ENCODE results near the gene RGS17.
A peak's percentile ranks its signal among the peaks of the same experiment; 100 is the strongest.

RGS17 gene

GRCh38 chr6:153027480-153027879, 103.6 kb downstream of the RGS17 start:
- Histone ChIP-seq H3K27ac (ENCODE audit: insufficient read depth, low read length, poor library complexity, severe bottlenecking) (no peak overlapping the region), H3K36me3 (ENCODE audit: control insufficient read depth, insufficient read depth, low read length) (no peaks in the 10 kb centered on the region), H3K4me1 (ENCODE audit: control insufficient read depth, insufficient read depth, low read length, poor library complexity, severe bottlenecking) (no peaks in the 10 kb centered on the region), H3K9me3 (ENCODE audit: control insufficient read depth, low read length) (no peaks in the 10 kb centered on the region), H3K27me3 (replicated peaks; ENCODE audit: control insufficient read depth, insufficient read depth, low read length, poor library complexity, severe bottlenecking) (no peaks in the 10 kb centered on the region), H3K4me3 (ENCODE audit: insufficient read depth, low read depth, low read length, poor library complexity, severe bottlenecking) (no peak overlapping the region)
- DNase-seq, result no peak

- H3K4me3 ChIP-seq (ENCODE audit: insufficient read depth, low read depth, low read length, poor library complexity, severe bottlenecking), result no peak overlapping the region
Observed at GRCh38 chr6:153024709-153025017, 106.4 kb downstream of the RGS17 start.

GRCh38 chr6:153023977-153024708, 106.9 kb downstream of the RGS17 start:
- Histone ChIP-seq H3K4me3 (ENCODE audit: insufficient read depth, low read depth, low read length, poor library complexity, severe bottlenecking) (no peak overlapping the region), H3K27ac (ENCODE audit: insufficient read depth, low read length, poor library complexity, severe bottlenecking) (no peak overlapping the region), H3K36me3 (ENCODE audit: control insufficient read depth, insufficient read depth, low read length) (no peaks in the 10 kb centered on the region), H3K27me3 (replicated peaks; ENCODE audit: control insufficient read depth, insufficient read depth, low read length, poor library complexity, severe bottlenecking) (no peaks in the 10 kb centered on the region), H3K4me1 (ENCODE audit: control insufficient read depth, insufficient read depth, low read length, poor library complexity, severe bottlenecking) (no peaks in the 10 kb centered on the region), H3K9me3 (ENCODE audit: control insufficient read depth, low read length) (no peaks in the 10 kb centered on the region)
- DNase-seq, result peak in 2 of 3 donors; percentile 1 to 15

More at GRCh38 chr6:153024709-153025017, 106.4 kb downstream of the RGS17 start:
- no peak overlapping the region for H3K27ac ChIP-seq (ENCODE audit: insufficient read depth, low read length, poor library complexity, severe bottlenecking)
- no peak for DNase-seq
- H3K4me1 ChIP-seq (ENCODE audit: control insufficient read depth, insufficient read depth, low read length, poor library complexity, severe bottlenecking), result no peaks in the 10 kb centered on the region
- H3K9me3 ChIP-seq (ENCODE audit: control insufficient read depth, low read length), result no peaks in the 10 kb centered on the region
- H3K36me3 ChIP-seq (ENCODE audit: control insufficient read depth, insufficient read depth, low read length), result no peaks in the 10 kb centered on the region
- H3K27me3 ChIP-seq (replicated peaks; ENCODE audit: control insufficient read depth, insufficient read depth, low read length, poor library complexity, severe bottlenecking), result no peaks in the 10 kb centered on the region

- Histone ChIP-seq H3K9me3 (ENCODE audit: control insufficient read depth, low read length) (no peaks in the 10 kb centered on the region), H3K4me1 (ENCODE audit: control insufficient read depth, insufficient read depth, low read length, poor library complexity, severe bottlenecking) (no peaks in the 10 kb centered on the region), H3K4me3 (ENCODE audit: insufficient read depth, low read depth, low read length, poor library complexity, severe bottlenecking) (no peak overlapping the region), H3K27ac (ENCODE audit: insufficient read depth, low read length, poor library complexity, severe bottlenecking) (no peak overlapping the region), H3K36me3 (ENCODE audit: control insufficient read depth, insufficient read depth, low read length) (no peaks in the 10 kb centered on the region), H3K27me3 (replicated peaks; ENCODE audit: control insufficient read depth, insufficient read depth, low read length, poor library complexity, severe bottlenecking) (no peaks in the 10 kb centered on the region)
- no peak for DNase-seq
Observed at GRCh38 chr6:153018355-153018754, 112.7 kb downstream of the RGS17 start.

- no peak for DNase-seq
Observed at GRCh38 chr6:153016846-153017245, 114.2 kb downstream of the RGS17 start.

GRCh38 chr6:153015094-153015640, 115.9 kb downstream of the RGS17 start:
- DNase-seq, result no peak
- H3K36me3 ChIP-seq (ENCODE audit: control insufficient read depth, insufficient read depth, low read length), result no peaks in the 10 kb centered on the region

More at GRCh38 chr6:153016846-153017245, 114.2 kb downstream of the RGS17 start:
- no peaks in the 10 kb centered on the region for H3K9me3 ChIP-seq (ENCODE audit: control insufficient read depth, low read length)
- no peaks in the 10 kb centered on the region for H3K27me3 ChIP-seq (replicated peaks; ENCODE audit: control insufficient read depth, insufficient read depth, low read length, poor library complexity, severe bottlenecking)
- H3K4me1 ChIP-seq (ENCODE audit: control insufficient read depth, insufficient read depth, low read length, poor library complexity, severe bottlenecking), result no peaks in the 10 kb centered on the region
- no peaks in the 10 kb centered on the region for H3K36me3 ChIP-seq (ENCODE audit: control insufficient read depth, insufficient read depth, low read length)
- no peak overlapping the region for H3K27ac ChIP-seq (ENCODE audit: insufficient read depth, low read length, poor library complexity, severe bottlenecking)
- H3K4me3 ChIP-seq (ENCODE audit: insufficient read depth, low read depth, low read length, poor library complexity, severe bottlenecking), result no peak overlapping the region

DNA sequence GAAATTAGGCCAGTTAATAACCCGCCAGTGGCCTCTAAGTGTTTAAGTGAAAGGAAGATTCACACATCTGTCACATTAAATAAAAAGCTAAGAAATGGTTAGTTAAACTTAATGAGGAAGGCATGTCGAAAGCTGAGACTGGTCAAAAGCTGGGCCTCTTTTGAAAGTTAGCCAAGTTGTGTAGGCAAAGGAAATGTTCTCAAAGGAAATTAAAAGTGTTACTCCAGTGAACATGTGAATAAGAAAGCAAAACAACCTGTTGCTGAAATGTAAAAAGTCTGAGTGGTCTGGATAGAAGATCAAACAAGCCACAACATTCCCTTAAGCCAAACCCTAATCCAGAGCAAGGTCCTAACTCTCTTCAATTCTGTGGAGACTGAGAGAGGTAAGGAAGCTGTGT, 117.6 kb downstream of the RGS17 start:
- Histone ChIP-seq H3K4me3 (ENCODE audit: insufficient read depth, low read depth, low read length, poor library complexity, severe bottlenecking) (no peak overlapping the region), H3K4me1 (ENCODE audit: control insufficient read depth, insufficient read depth, low read length, poor library complexity, severe bottlenecking) (no peaks in the 10 kb centered on the region), H3K27ac (ENCODE audit: insufficient read depth, low read length, poor library complexity, severe bottlenecking) (no peak overlapping the region), H3K27me3 (replicated peaks; ENCODE audit: control insufficient read depth, insufficient read depth, low read length, poor library complexity, severe bottlenecking) (no peaks in the 10 kb centered on the region), H3K9me3 (ENCODE audit: control insufficient read depth, low read length) (no peaks in the 10 kb centered on the region), H3K36me3 (ENCODE audit: control insufficient read depth, insufficient read depth, low read length) (no peaks in the 10 kb centered on the region)
- no peak for DNase-seq

More at GRCh38 chr6:153015094-153015640, 115.9 kb downstream of the RGS17 start:
- Histone ChIP-seq H3K9me3 (ENCODE audit: control insufficient read depth, low read length) (no peaks in the 10 kb centered on the region), H3K4me3 (ENCODE audit: insufficient read depth, low read depth, low read length, poor library complexity, severe bottlenecking) (no peak overlapping the region), H3K27me3 (replicated peaks; ENCODE audit: control insufficient read depth, insufficient read depth, low read length, poor library complexity, severe bottlenecking) (no peaks in the 10 kb centered on the region), H3K4me1 (ENCODE audit: control insufficient read depth, insufficient read depth, low read length, poor library complexity, severe bottlenecking) (no peaks in the 10 kb centered on the region), H3K27ac (ENCODE audit: insufficient read depth, low read length, poor library complexity, severe bottlenecking) (no peak overlapping the region)

DNA sequence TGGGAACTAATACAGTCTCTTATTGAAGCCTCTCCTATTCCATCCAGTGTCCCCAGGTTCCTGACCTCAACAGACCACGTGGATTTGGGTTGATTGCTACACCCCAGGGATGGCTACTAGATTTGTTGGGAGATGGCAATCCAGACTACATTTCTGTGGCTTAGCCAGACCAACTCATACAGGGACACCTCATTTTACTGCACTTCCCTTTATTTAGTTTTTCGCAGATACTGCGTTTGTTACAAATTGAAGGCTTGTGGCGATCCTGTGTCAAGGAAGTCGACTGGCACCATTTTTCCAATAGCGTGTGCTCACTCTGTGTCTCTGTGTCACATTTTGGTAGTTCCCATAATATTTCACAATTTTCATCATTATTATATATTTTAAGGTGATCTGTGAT, 118.2 kb downstream of the RGS17 start:
- no peaks in the 10 kb centered on the region for H3K36me3 ChIP-seq (ENCODE audit: control insufficient read depth, insufficient read depth, low read length)
- H3K4me1 ChIP-seq (ENCODE audit: control insufficient read depth, insufficient read depth, low read length, poor library complexity, severe bottlenecking), result no peaks in the 10 kb centered on the region
- no peak overlapping the region for H3K4me3 ChIP-seq (ENCODE audit: insufficient read depth, low read depth, low read length, poor library complexity, severe bottlenecking)
- H3K27ac ChIP-seq (ENCODE audit: insufficient read depth, low read length, poor library complexity, severe bottlenecking), result no peak overlapping the region
- H3K9me3 ChIP-seq (ENCODE audit: control insufficient read depth, low read length), result no peaks in the 10 kb centered on the region
- H3K27me3 ChIP-seq (replicated peaks; ENCODE audit: control insufficient read depth, insufficient read depth, low read length, poor library complexity, severe bottlenecking), result no peaks in the 10 kb centered on the region
- no peak for DNase-seq

- DNase-seq, result no peak
- Histone ChIP-seq H3K9me3 (ENCODE audit: control insufficient read depth, low read length) (no peaks in the 10 kb centered on the region), H3K4me1 (ENCODE audit: control insufficient read depth, insufficient read depth, low read length, poor library complexity, severe bottlenecking) (peaks cover 18% of the 10 kb centered on the region), H3K27ac (ENCODE audit: insufficient read depth, low read length, poor library complexity, severe bottlenecking) (peak overlapping the region; percentile 71), H3K36me3 (ENCODE audit: control insufficient read depth, insufficient read depth, low read length) (no peaks in the 10 kb centered on the region), H3K27me3 (replicated peaks; ENCODE audit: control insufficient read depth, insufficient read depth, low read length, poor library complexity, severe bottlenecking) (no peaks in the 10 kb centered on the region), H3K4me3 (ENCODE audit: insufficient read depth, low read depth, low read length, poor library complexity, severe bottlenecking) (peak overlapping the region; percentile 65)
Observed at GRCh38 chr6:153003366-153003690, 127.8 kb downstream of the RGS17 start.

DNA sequence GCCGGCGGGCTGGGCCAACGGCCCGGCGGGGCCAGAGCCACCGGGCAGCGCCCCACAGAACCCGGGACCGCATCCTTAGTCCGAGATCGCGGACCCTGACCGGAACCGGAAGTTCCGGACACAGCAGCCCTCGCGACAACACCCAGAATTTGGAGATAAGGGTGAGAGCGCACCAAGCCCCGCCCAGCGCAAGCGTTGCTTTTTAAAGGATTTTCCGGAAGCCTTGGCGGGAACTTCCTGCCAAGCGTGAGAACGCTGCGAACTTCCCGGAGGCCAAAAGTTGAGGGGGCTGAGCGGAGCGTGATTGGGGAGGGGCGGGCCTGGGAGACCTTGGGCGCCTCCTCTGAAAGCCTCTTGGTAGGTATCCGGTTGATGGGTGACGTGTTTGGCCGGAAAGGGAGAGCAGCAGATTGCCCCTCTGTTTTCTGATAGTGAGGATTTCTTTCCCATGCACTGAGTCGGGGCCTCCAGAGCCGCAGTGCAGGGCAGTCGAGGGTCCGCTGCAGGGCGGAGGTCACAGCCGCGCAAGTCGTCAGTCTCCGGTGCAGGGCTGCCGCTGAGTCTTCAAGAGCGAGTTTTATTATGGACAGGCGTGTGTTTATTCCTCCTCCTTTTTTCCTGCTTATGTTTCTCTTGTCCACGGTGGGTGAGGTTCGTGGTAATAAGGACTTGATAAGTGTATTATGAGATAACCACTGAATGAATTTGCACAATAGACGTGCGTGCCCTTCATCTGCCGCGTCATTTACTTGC, 128.3 kb downstream of the RGS17 start, which contains the start of gene MTRF1L:
MTRF1L (minus strand) TSS at position 97 of the 753 bp plus-strand sequence; CDS start at position 73, 24 bp downstream.
- DNase-seq, result peak; percentile 70 to 80 (median 78)
- Histone ChIP-seq H3K4me1 (ENCODE audit: control insufficient read depth, insufficient read depth, low read length, poor library complexity, severe bottlenecking) (peaks cover 18% of the 10 kb centered on the region), H3K9me3 (ENCODE audit: control insufficient read depth, low read length) (no peaks in the 10 kb centered on the region), H3K27me3 (replicated peaks; ENCODE audit: control insufficient read depth, insufficient read depth, low read length, poor library complexity, severe bottlenecking) (no peaks in the 10 kb centered on the region), H3K36me3 (ENCODE audit: control insufficient read depth, insufficient read depth, low read length) (no peaks in the 10 kb centered on the region), H3K27ac (ENCODE audit: insufficient read depth, low read length, poor library complexity, severe bottlenecking) (peak within 1 kb of the TSS; percentile 71), H3K4me3 (ENCODE audit: insufficient read depth, low read depth, low read length, poor library complexity, severe bottlenecking) (peak within 1 kb of the TSS; percentile 65)

Data from effector memory CD4-positive, alpha-beta T cell (primary cell).